GM19025 (cell line): ENCODE data around the gene TFF1.
"Not testable (repeated sequence)": the region's sequence is repeated elsewhere in the genome, so short reads cannot be mapped to it uniquely, and the experiment has no call there.

Experiments
- ATAC-seq: cut with Tn5 transposase; IDR thresholded peaks from one replicate; pipeline ENCODE4 v1.9.1; 2021; ENCODE audit warnings: mild to moderate bottlenecking, low read depth, moderate library complexity; ENCODE audit not compliant: unreplicated experiment

TFF1 gene

GRCh38 chr21:42366292-42367010 lies at the start of gene TFF1:
Gene TFF1, minus strand, starts transcription at chr21:42366535. Its CDS starts 40 bp downstream, at chr21:42366495.
- no peak for ATAC-seq

DNA sequence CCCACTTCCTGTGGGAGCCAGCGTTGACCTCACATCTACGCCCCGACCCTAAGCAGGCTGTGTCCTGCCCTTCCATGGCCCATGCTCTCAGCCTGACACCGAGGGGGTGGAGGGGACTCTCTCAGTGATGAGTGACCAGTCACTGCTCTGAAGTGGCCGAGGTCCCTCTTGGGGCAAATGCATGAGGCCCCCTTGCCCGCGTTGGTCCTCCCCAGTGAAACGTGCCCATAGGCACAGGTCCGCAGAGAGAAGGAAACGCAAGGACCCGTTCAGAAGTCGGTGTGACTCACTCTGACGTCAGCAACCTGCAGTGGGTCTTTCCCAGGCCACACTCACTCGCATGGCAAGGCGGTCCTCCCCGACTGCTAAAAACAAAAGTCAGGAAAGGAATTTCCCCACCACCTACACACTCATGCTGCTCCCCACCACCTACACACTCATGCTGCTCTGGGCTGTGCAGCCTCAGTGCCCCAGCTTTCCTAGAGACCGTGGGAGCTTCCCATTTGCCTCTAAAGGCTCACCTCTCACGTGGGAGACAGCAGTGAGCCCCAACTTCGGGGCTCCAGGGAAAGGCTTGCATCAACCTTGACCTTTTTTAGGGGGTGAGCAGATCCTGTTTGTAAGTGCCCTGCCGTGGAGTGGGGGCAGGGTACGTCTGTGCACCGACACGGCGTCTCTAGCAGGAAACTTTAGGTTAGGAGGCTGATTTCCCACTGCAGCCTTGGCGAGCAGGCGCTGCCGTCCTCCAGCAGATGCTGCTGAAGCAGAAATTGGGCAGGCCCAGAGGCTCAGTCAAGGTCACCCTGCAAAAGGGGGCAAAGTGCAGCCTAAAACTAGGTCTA lies 48.8 kb upstream of the TFF1 start:
- ATAC-seq, result peak; percentile 72

GRCh38 chr21:42414553-42414927 lies 48.2 kb upstream of the TFF1 start:
- ATAC-seq, result no peak

DNA sequence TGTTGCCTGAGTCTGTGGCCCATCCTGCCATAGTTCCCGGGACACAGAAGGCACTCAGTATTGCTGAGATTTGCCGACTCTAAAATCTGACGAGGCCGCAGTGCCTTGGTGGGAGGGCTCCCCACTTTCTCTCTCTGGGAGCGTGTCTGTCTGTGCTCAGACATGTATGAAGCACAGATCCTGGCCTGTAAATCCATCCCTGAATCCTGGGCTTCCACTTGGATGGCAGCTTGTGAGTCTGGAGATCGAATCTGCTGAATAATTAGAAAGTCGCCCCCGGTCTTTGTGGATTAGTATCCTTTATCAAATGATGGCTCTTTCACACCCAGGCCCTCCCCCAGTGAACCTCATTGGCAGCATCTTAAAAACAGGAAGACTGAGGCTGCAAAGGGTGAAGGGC lies 47.7 kb upstream of the TFF1 start:
- no peak for ATAC-seq

DNA sequence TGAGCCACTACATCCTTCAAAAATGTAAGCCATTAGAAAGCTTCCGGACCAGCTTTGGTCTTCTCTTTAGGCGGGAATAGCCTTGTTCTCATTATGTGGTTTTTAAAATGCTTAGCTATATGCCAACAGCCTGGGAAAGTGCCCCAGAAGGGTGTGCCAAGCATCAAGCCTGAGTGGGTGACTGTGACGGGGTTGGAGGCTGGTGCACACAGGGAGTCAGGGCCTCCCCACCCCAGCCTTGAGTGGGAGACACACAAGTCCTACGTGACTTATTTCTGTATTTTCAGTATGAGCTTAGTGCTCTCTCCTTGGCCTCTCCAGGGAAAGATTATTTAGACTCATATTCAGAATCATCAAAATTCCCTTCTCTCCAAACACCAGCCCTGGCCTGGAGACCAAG lies 47.2 kb upstream of the TFF1 start:
- ATAC-seq, result no peak

GRCh38 chr21:42413093-42413492 lies 46.8 kb upstream of the TFF1 start:
- ATAC-seq, result no peak

- no peak for ATAC-seq
Measured at GRCh38 chr21:42412636-42412933, 46.2 kb upstream of the TFF1 start.

GRCh38 chr21:42411891-42412635 lies 45.7 kb upstream of the TFF1 start:
- ATAC-seq, result no peak

DNA sequence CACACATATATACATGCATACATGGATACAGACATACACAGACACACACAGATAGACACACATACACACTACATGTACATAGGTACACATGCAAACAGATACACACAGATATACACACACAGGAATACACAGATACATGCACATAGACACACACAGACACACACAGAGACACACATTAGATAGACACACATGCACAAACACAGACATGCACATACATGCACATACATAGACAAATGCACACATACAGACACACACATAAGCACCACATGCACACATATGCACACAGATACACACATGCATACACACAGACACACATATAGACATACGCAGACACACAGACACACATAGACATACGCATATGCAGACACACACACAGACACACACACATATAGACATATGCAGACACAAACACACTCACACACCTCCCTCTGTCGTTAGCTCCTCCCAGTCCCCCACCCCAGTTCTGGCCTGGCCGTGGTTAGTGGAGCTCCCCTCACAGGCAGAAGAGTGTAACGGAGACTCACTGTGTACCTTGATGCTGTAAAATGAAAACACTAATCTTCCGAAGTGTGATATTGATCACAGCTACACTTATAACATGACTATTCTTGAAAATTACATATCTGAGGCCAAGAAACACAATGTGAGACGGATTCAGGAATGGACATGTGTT lies 45.0 kb upstream of the TFF1 start:
- no peak for ATAC-seq

GRCh38 chr21:42409366-42409765 lies 43.0 kb upstream of the TFF1 start:
- no peak for ATAC-seq

- not testable (repeated sequence) for ATAC-seq
Measured at GRCh38 chr21:42408718-42409117, 42.4 kb upstream of the TFF1 start.

- no peak for ATAC-seq
Measured at GRCh38 chr21:42407476-42407875, 41.1 kb upstream of the TFF1 start.

DNA sequence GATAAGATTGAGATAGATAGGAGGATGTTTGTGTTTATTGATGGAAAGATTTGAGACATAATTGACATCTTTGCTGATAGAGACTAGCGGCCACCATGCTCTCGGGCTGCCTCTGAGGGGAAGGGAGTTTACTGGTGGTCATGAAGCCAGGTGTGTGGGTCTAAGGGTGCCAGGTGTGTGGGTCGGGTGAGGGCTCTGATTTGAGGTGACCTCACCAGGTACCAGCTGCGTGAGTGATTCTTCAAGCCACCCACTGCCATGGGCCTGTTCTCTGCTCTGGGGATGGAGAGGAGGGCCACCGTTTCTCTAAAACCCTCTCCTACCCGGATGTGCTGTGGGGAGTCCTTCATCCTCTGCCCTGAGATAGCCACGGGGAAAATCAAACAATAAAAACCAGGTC lies 40.5 kb upstream of the TFF1 start:
- no peak for ATAC-seq

GRCh38 chr21:42406201-42406621 lies 39.9 kb upstream of the TFF1 start:
- ATAC-seq, result no peak

DNA sequence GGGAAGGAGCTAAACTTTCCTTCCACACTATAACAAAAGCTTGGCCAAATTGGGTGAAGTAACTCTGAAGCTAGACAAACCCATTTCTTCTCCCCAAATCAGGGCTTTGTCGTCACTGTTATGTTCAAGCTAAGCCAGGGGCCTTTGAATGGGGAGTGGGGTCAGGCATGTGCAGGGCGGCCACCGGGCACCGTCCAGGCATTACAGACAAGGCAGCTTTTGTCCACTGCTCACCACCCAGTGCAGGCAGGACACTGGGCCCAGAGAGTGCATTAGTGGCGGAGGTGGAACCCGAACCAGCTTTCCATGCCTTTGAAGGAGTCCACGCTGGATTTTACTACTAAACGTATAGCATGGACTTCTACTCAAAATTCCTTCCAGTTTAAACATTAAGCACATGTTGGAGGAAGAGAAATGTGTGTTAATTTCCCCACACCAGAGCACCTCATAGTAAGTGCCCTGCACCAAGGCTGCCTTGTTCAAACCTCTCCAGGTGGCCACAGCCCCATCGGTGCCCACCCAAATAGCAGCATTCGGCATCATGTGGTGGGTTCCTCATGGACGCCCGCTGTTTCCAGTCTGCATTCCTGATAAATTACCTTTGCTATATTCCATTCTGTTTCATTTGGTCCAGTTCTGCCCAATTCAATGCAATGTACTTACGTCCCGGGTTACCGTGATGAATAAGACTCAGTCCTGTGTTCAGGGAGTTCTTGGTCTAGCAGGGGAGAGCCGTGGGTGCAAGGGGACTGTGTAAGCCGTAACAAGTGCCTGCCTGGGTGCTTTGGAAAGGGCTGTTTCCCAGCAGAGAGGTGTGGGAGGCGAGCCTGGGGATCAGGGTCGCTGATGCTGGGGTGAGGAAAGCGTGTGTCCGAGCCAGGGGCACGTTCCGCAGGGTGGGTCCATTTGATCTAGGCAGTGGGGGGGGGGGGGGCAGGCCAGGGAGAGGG lies 39.0 kb upstream of the TFF1 start:
- no peak for ATAC-seq

GRCh38 chr21:42404539-42404938 lies 38.2 kb upstream of the TFF1 start:
- ATAC-seq, result no peak

DNA sequence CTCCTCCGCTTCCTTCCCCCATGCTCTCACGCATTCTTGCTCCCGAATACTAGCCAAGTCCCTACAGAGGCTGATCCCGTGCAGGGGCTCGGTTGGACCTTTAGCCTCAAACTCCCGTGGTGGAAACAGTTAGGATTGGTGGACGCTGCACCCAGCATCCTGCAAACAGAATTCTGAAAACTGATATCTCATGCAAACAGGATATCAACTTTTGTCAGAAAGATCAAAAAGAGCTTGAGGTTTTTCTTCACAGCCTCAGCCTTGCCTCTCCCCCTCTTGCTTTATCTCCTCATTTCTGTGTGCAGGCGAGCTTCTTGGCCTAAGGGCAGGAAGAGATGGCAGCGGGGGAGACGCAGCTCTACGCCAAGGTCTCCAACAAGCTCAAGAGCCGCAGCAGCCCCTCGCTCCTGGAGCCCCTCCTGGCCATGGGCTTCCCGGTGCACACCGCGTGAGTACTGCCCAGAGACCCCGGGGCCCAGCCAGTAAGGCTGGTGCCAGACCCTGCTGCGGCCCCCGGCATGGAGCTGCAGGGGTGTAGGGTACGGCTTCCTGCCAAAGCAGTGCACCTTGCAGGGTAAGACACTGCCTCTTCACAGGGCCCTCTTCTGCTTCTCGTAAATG lies 37.4 kb upstream of the TFF1 start, which contains the start of gene UBASH3A:
Gene UBASH3A, plus strand, starts transcription at position 292 of the 621 bp plus-strand sequence. Its CDS starts 44 bp downstream, at position 336.
- ATAC-seq, result no peak

DNA sequence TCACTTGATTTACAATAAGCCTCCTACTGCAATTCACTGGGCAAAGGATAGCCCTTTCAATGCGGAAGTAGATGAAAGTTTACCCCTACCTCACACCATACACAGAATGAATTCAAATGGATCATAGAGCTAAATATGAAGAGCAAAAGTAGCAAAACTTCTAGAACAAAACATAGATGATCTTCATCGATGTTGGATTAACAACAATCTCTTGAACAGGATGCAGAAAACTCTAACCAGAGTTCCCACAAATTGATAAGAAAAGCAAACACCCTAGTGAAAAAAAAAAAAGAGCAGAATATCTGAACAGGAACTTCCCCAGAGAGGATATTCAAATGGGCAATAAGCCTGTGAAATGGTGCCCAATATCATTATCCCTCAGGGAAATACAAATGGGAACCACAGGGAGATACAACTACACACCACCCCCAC lies 35.5 kb upstream of the TFF1 start:
- ATAC-seq, result no peak

DNA sequence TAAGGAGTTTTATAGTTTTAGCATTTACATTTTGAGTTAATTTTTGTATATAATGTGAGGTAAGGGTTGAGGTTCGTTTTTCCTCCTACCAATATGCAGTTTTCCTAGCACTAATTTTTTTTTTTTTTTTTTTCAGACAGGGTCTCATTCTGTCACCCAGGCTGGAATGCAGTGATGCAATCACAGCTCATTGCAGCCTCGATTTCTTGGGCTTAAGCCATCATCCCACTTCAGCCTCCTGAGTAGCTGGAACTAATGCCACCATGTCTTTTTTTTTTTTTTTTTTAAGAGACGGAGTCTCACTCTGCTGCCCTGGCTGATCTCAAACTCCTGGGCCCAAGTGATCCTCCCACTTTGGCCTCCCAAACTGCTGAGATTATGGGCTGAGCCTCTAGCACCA lies 34.8 kb upstream of the TFF1 start:
- ATAC-seq, result no peak
